IMR-90 (cell line): Measurements from ENCODE around the gene TMCC1. TPM values are rescaled to one million over a fixed set of nuclear protein-coding genes. Genes with fewer than 3 reads are reported as not detected.

Experiments
- ATAC-seq: fragments of 200-7000 bp; cut with Tn5 transposase; 2 replicates; pipeline ENCODE4 v1.9.1; 2020; ENCODE audit warnings: low read depth, mild to moderate bottlenecking, moderate library complexity
- BruUV-seq: library from RNA; stranded (reverse); fragments of 400-500 nt; replicated peaks from 2 replicates; lab custom pipeline; 2021; lab: Mats Ljungman, UMichigan
- CTCF ChIA-PET: fragments of 300-600 bp; formaldehyde crosslinking; extraction: SDS; loops from one replicate; lab custom pipeline; 2021; ENCODE audit warnings: antibody characterized with exemption; lab: Yijun Ruan, JAX
- POLR2A ChIA-PET: fragments of 300-600 bp; sonication (Branson Sonifier 250); formaldehyde crosslinking; loops from one replicate; lab custom pipeline; 2022; ENCODE audit warnings: antibody characterized with exemption; ENCODE audit not compliant: unreplicated experiment; lab: Charles Lee
- DNase-seq: peaks from one replicate; pipeline ENCODE4 v3.0.0; 2013
- H2AFZ ChIP-seq: replicated peaks from 2 replicates; pipeline ENCODE3; 2013; ENCODE audit warnings: low read length, mild to moderate bottlenecking; ENCODE audit not compliant: poor library complexity
- H2AK5ac ChIP-seq: 2 replicates; pipeline ENCODE4 v1.6.1; 2013; ENCODE audit warnings: low read depth, low read length, inconsistent platforms
- H2AK9ac ChIP-seq: replicated peaks from 2 replicates; pipeline ENCODE3; 2013; ENCODE audit warnings: mild to moderate bottlenecking, low read depth, low read length, moderate library complexity; ENCODE audit not compliant: poor library complexity
- H2BK120ac ChIP-seq: 2 replicates; pipeline ENCODE4 v1.6.1; 2013; ENCODE audit warnings: low read depth, low read length, inconsistent platforms
- H2BK15ac ChIP-seq: 3 replicates; pipeline ENCODE4 v1.6.1; 2013; ENCODE audit warnings: low read depth, low read length, inconsistent platforms
- H2BK20ac ChIP-seq: 2 replicates; pipeline ENCODE4 v1.6.1; 2013; ENCODE audit warnings: low read depth, mild to moderate bottlenecking, inconsistent platforms, low read length, moderate library complexity
- H2BK5ac ChIP-seq: 2 replicates; pipeline ENCODE4 v1.6.1; 2013; ENCODE audit warnings: mild to moderate bottlenecking, low read depth, low read length, inconsistent platforms; ENCODE audit not compliant: poor library complexity, severe bottlenecking
- H3K14ac ChIP-seq: replicated peaks from 2 replicates; pipeline ENCODE4 v1.6.1; 2013; ENCODE audit warnings: low read depth, low read length, inconsistent platforms
- H3K18ac ChIP-seq: 2 replicates; pipeline ENCODE4 v1.6.1; 2013; ENCODE audit warnings: low read depth, low read length, control low read depth
- H3K23ac ChIP-seq: 2 replicates; pipeline ENCODE4 v1.6.1; 2013; ENCODE audit warnings: low read depth, low read length, inconsistent platforms
- H3K27ac ChIP-seq: 2 replicates; pipeline ENCODE4 v1.5.1; 2013; ENCODE audit warnings: mild to moderate bottlenecking, control low read depth, low read length; ENCODE audit not compliant: insufficient read depth
- H3K27me3 ChIP-seq: 2 replicates; pipeline ENCODE4 v1.6.1; 2013; ENCODE audit warnings: low read length; ENCODE audit not compliant: control insufficient read depth, insufficient read depth
- H3K36me3 ChIP-seq: 2 replicates; pipeline ENCODE4 v1.6.1; 2013; ENCODE audit warnings: low read length, mixed read lengths; ENCODE audit not compliant: control insufficient read depth, insufficient read depth
- H3K4ac ChIP-seq: 2 replicates; pipeline ENCODE4 v1.6.1; 2013; ENCODE audit warnings: low read depth, low read length, inconsistent platforms
- H3K4me1 ChIP-seq: 2 replicates; pipeline ENCODE4 v1.6.1; 2013; ENCODE audit warnings: low read length, mixed read lengths; ENCODE audit not compliant: control insufficient read depth, insufficient read depth
- H3K4me2 ChIP-seq: 2 replicates; pipeline ENCODE4 v1.6.1; 2013; ENCODE audit warnings: low read depth, mild to moderate bottlenecking, control low read depth, low read length, moderate library complexity
- H3K4me3 ChIP-seq: 2 replicates; pipeline ENCODE4 v1.5.1; 2013; ENCODE audit warnings: low read depth, mild to moderate bottlenecking, control low read depth, low read length, moderate library complexity; ENCODE audit not compliant: insufficient read depth
- H3K56ac ChIP-seq: 2 replicates; pipeline ENCODE4 v1.6.1; 2013; ENCODE audit warnings: low read length, inconsistent platforms; ENCODE audit not compliant: insufficient read depth; ENCODE audit errors: extremely low read depth
- H3K79me1 ChIP-seq, 2 experiments: 2 replicates each; pipeline ENCODE4 v1.6.1; 2013; ENCODE audit warnings: low read length in 2 of 2, inconsistent platforms in 1 of 2, low read depth in 1 of 2
- H3K9ac ChIP-seq: 2 replicates; pipeline ENCODE4 v1.6.1; 2013; ENCODE audit warnings: low read depth, low read length, control low read depth
- H3K9me1 ChIP-seq: 2 replicates; pipeline ENCODE4 v1.6.1; 2013; ENCODE audit warnings: low read length, inconsistent platforms; ENCODE audit not compliant: insufficient read depth
- H3K9me3 ChIP-seq: 2 replicates; pipeline ENCODE4 v1.6.1; 2013; ENCODE audit warnings: low read length; ENCODE audit not compliant: control insufficient read depth, insufficient read depth
- H4K20me1 ChIP-seq: 2 replicates; pipeline ENCODE4 v1.6.1; 2013; ENCODE audit warnings: low read length, inconsistent platforms; ENCODE audit not compliant: insufficient read depth
- H4K5ac ChIP-seq: 2 replicates; pipeline ENCODE4 v1.6.1; 2013; ENCODE audit warnings: mild to moderate bottlenecking, low read depth, low read length, control low read depth
- H4K8ac ChIP-seq, 2 experiments: 2 replicates each; pipeline ENCODE4 v1.6.1; 2013; ENCODE audit warnings: low read depth in 2 of 2, low read length in 2 of 2, control low read depth in 1 of 2, inconsistent platforms in 1 of 2
- H4K91ac ChIP-seq: 2 replicates; pipeline ENCODE4 v1.6.1; 2013; ENCODE audit warnings: low read depth, low read length, inconsistent platforms; ENCODE audit not compliant: insufficient read depth
- BHLHE40 ChIP-seq: fragments of 150-350 bp; IDR thresholded peaks from 2 replicates; pipeline ENCODE4 v1.6.1; 2016; ENCODE audit warnings: mild to moderate bottlenecking, low read depth, low read length
- WGBS, 2 experiments: methylation state at CpG; one replicate each; pipeline versions ENCODE4 v1.1.5 to v1.1.7; 2013; ENCODE audit warnings: missing lambda C conversion rate in 2 of 2; ENCODE audit not compliant: insufficient read length in 1 of 2; ENCODE audit errors: extremely low coverage in 2 of 2; 5-methylcytosine and 5-hydroxymethylcytosine counted together
- dilution Hi-C: fragments of 300-500 bp; cut with HindIII; formaldehyde crosslinking; loops from one replicate; pipeline ENCODE4 v1.14.3; 2018; ENCODE audit warnings: low sequenced_read_pairs; ENCODE audit not compliant: unreplicated experiment
- in situ Hi-C: fragments of 300-500 bp; cut with MboI; formaldehyde crosslinking; loops from 3 replicates; pipeline ENCODE4 v1.14.3; 2019; ENCODE audit warnings: low sequenced_read_pairs, inconsistent platforms, mixed read lengths
- intact Hi-C: fragments of 100-400 bp; cut with micrococcal nuclease; formaldehyde crosslinking; loops from 2 replicates; pipeline ENCODE4 v1.10.0; 2022
- polyA plus RNA-seq, 3 experiments: library from polyadenylated mRNA; depleted of rRNA; stranded (reverse); fragments of >200 nt; gene quantifications; 2 replicates each; pipeline ENCODE4 v1.2.3, GENCODE V29; 2012; ENCODE audit warnings: low replicate concordance in 1 of 3
- total RNA-seq: library from RNA; depleted of rRNA; stranded (reverse); fragments of >200 nt; gene quantifications from 2 replicates; pipeline ENCODE4 v1.2.3, GENCODE V29; 2012

TMCC1 gene
- total and polyA plus RNA-seq, 2 of the 4 experiments (the other 2 are of a cell fraction) = 5.0 to 7.3 TPM

DNA sequence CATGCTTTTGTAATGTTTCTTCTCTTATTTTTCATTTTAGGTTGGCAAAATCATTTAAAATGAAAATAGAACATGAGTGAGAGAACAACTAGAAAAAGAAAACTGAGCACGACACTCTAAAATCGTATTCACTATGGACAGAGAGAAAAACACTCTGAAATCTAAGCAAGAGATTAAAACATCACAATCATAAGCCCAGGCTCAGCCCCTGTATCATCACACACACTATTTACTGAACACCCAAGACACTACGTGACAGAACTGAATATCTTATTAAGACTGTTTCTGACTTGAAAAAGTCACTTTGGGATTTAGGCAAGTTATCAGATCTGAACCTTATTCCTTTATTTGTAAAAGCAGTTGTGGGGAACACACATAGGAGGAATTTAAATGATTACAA, 204.5 kb downstream of the TMCC1 start:
- H2BK20ac ChIP-seq = no peak overlapping the region
- H3K9ac ChIP-seq = no peak overlapping the region
- no peak overlapping the region for H4K5ac ChIP-seq
- H3K4me3 ChIP-seq = no peak overlapping the region
- no peak for ATAC-seq
- no peak overlapping the region for H2AK5ac ChIP-seq
- H2AFZ ChIP-seq = no peak overlapping the region
- peaks cover 0 to 4% of the 10 kb centered on the region in 2 experiments; a peak in 2 of 4 replicates for H3K79me1 ChIP-seq
- H3K23ac ChIP-seq = no peak overlapping the region
- dilution Hi-C loops = no loop called here
- H2BK120ac ChIP-seq = no peak overlapping the region
- H3K4me1 ChIP-seq = 0 out of 2 replicates have a peak, but pooled peaks cover 5% of the 10 kb centered on the region
- intact Hi-C loops = no loop called here
- no peak overlapping the region for H4K8ac ChIP-seq
- no peaks in the 10 kb centered on the region for H3K36me3 ChIP-seq
- no peak overlapping the region for H3K4ac ChIP-seq
- no peak overlapping the region for H3K56ac ChIP-seq
- H3K9me3 ChIP-seq = no peaks in the 10 kb centered on the region
- TF ChIP-seq BHLHE40 = no peak
- no peak overlapping the region for H4K91ac ChIP-seq
- POLR2A ChIA-PET = no interaction called here
- no peak overlapping the region for H2BK5ac ChIP-seq
- no peaks in the 10 kb centered on the region for H3K27me3 ChIP-seq
- no peak overlapping the region for H3K14ac ChIP-seq
- CTCF ChIA-PET = no interaction called here
- H3K27ac ChIP-seq = no peak overlapping the region
- no TSS peak for BruUV-seq
- DNase-seq = no peak
- WGBS, 2 experiments = no CpG with 5 or more reads among the region's 3 CpGs
- H3K9me1 ChIP-seq = no peaks in the 10 kb centered on the region
- H4K20me1 ChIP-seq = peaks cover 4% of the 10 kb centered on the region; the same call in 1 of the 2 replicates
- no peak overlapping the region for H2AK9ac ChIP-seq
- H2BK15ac ChIP-seq = no peak overlapping the region
- in situ Hi-C loops = no loop called here
- no peak overlapping the region for H3K18ac ChIP-seq
- H3K4me2 ChIP-seq = no peak overlapping the region
